Measurements from ENCODE around the gene DMD. TPM values are rescaled to one million over a fixed set of nuclear protein-coding genes. Genes with fewer than 3 reads are reported as not detected.

Gene DMD
- total and polyA plus RNA-seq, 2 donors (not counting 1 experiment from before 2014, with no cell fraction given), result 2.0 to 51.8 TPM

GRCh38 chrX:31838617-31839016 lies 1372.7 kb downstream of the DMD start:
- POLR2A ChIA-PET, result no interaction called here
- Histone ChIP-seq H3K79me2 (ENCODE audit: control insufficient read depth, insufficient read depth, low read length) (no peaks in the 10 kb centered on the region), H2AFZ (ENCODE audit: insufficient read depth, low read depth, low read length, poor library complexity, severe bottlenecking) (no peak overlapping the region), H3K9me3 (ENCODE audit: control extremely low read depth in 1 of 3, control insufficient read depth in 2 of 3, insufficient read depth in 1 of 3, low read length in 2 of 3) (no peaks in the 10 kb centered on the region), H3K4me3 (ENCODE audit: control extremely low read depth in 1 of 5, extremely low read depth in 1 of 5, insufficient read depth in 1 of 5, low read depth in 2 of 5, low read length in 4 of 5) (no peak overlapping the region), H3K4me1 (ENCODE audit: control insufficient read depth in 2 of 2, insufficient read depth in 2 of 2, low read length in 2 of 2) (no peaks in the 10 kb centered on the region), H3K36me3 (replicated peaks in 1 of 2; ENCODE audit: control extremely low read depth in 1 of 2, control insufficient read depth in 1 of 2, extremely low read depth in 1 of 2, insufficient read depth in 2 of 2, low read length in 1 of 2) (no peaks in the 10 kb centered on the region), H3K27me3 (replicated peaks in 1 of 4; ENCODE audit: control extremely low read depth in 1 of 4, control insufficient read depth in 3 of 4, insufficient read depth in 4 of 4, low read length in 3 of 4) (no peaks in the 10 kb centered on the region), H3K27ac (ENCODE audit: low read length in 2 of 2) (no peak overlapping the region), H3K4me2 (replicated peaks; ENCODE audit: low read depth, low read length, poor library complexity, severe bottlenecking) (no peak overlapping the region), H4K20me1 (ENCODE audit: control insufficient read depth, insufficient read depth, low read length, poor library complexity, severe bottlenecking) (no peaks in the 10 kb centered on the region), H3K9ac (ENCODE audit: low read length) (no peak overlapping the region)
- no peak for ATAC-seq (ENCODE audit: low read depth)
- TF ChIP-seq EZH2 (IDR thresholded peaks at IDR 0.05; ENCODE audit: borderline replicate concordance, insufficient read depth, low read depth, low read length, poor library complexity, severe bottlenecking), result no peak
- no peak for TF ChIP-seq CTCF (IDR thresholded peaks at IDR 0.05)
- no peaks in the 10 kb centered on the region for H3K4me1 Mint-ChIP-seq
- no peak overlapping the region for H3K4me3 Mint-ChIP-seq
- intact Hi-C loops (cut with micrococcal nuclease), result no loop called here
- no peak for DNase-seq
- CTCF ChIA-PET, result no interaction called here
- H3K9me3 Mint-ChIP-seq (ENCODE audit: insufficient read depth), result no peaks in the 10 kb centered on the region
- H3K27me3 Mint-ChIP-seq, result no peaks in the 10 kb centered on the region
- no peak overlapping the region for H3K27ac Mint-ChIP-seq
- no CpG with 5 or more reads among the region's 4 CpGs for WGBS (ENCODE audit: insufficient coverage)

- Histone ChIP-seq H2AFZ (ENCODE audit: insufficient read depth, low read depth, low read length, poor library complexity, severe bottlenecking) (no peak overlapping the region), H3K4me2 (replicated peaks; ENCODE audit: low read depth, low read length, poor library complexity, severe bottlenecking) (no peak overlapping the region), H3K27ac (ENCODE audit: low read length in 2 of 2) (no peak overlapping the region), H3K4me1 (ENCODE audit: control insufficient read depth in 2 of 2, insufficient read depth in 2 of 2, low read length in 2 of 2) (no peaks in the 10 kb centered on the region), H4K20me1 (ENCODE audit: control insufficient read depth, insufficient read depth, low read length, poor library complexity, severe bottlenecking) (no peaks in the 10 kb centered on the region), H3K36me3 (replicated peaks in 1 of 2; ENCODE audit: control extremely low read depth in 1 of 2, control insufficient read depth in 1 of 2, extremely low read depth in 1 of 2, insufficient read depth in 2 of 2, low read length in 1 of 2) (no peaks in the 10 kb centered on the region), H3K4me3 (ENCODE audit: control extremely low read depth in 1 of 5, extremely low read depth in 1 of 5, insufficient read depth in 1 of 5, low read depth in 2 of 5, low read length in 4 of 5) (no peak overlapping the region), H3K9me3 (ENCODE audit: control extremely low read depth in 1 of 3, control insufficient read depth in 2 of 3, insufficient read depth in 1 of 3, low read length in 2 of 3) (no peaks in the 10 kb centered on the region), H3K9ac (ENCODE audit: low read length) (no peak overlapping the region), H3K27me3 (replicated peaks in 1 of 4; ENCODE audit: control extremely low read depth in 1 of 4, control insufficient read depth in 3 of 4, insufficient read depth in 4 of 4, low read length in 3 of 4) (no peaks in the 10 kb centered on the region), H3K79me2 (ENCODE audit: control insufficient read depth, insufficient read depth, low read length) (no peaks in the 10 kb centered on the region)
- intact Hi-C loops (cut with micrococcal nuclease), result no loop called here
- Mint-ChIP-seq H3K4me3 (no peak overlapping the region), H3K4me1 (no peaks in the 10 kb centered on the region), H3K9me3 (ENCODE audit: insufficient read depth) (no peaks in the 10 kb centered on the region), H3K27me3 (no peaks in the 10 kb centered on the region), H3K27ac (no peak overlapping the region)
- 86% methylated on average over 1 of the region's 6 CpGs for WGBS (ENCODE audit: insufficient coverage)
- no peak for DNase-seq
- ChIA-PET POLR2A (no interaction called here), CTCF (no interaction called here)
- TF ChIP-seq EZH2 (IDR thresholded peaks at IDR 0.05; ENCODE audit: borderline replicate concordance, insufficient read depth, low read depth, low read length, poor library complexity, severe bottlenecking), result no peak
- no peak for TF ChIP-seq CTCF (IDR thresholded peaks at IDR 0.05)
- ATAC-seq (ENCODE audit: low read depth), result no peak
Measured at GRCh38 chrX:31837445-31838049, 1373.8 kb downstream of the DMD start.
